Osteocyte (in vitro differentiated cells): ENCODE measurements around the gene ST14. TPM values are rescaled to one million over a fixed set of nuclear protein-coding genes. Genes with fewer than 3 reads are reported as not detected.
A peak's percentile ranks its signal among the peaks of the same experiment; 100 is the strongest.

ENCODE experiments used
- DNase-seq: peaks from one replicate; pipeline ENCODE4 v3.0.0; 2021; ENCODE audit warnings: mixed read lengths; ENCODE audit not compliant: unreplicated experiment; ENCODE audit errors: extremely low spot score
- H3K27ac Mint-ChIP-seq: one replicate; pipeline ENCODE4 v1.8.0; 2021; ENCODE audit warnings: mild to moderate bottlenecking, mixed read lengths; ENCODE audit not compliant: unreplicated experiment
- H3K27me3 Mint-ChIP-seq: one replicate; pipeline ENCODE4 v1.8.0; 2021; ENCODE audit warnings: mixed read lengths; ENCODE audit not compliant: unreplicated experiment
- H3K36me3 Mint-ChIP-seq: one replicate; pipeline ENCODE4 v1.8.0; 2021; ENCODE audit warnings: mixed read lengths; ENCODE audit not compliant: unreplicated experiment
- H3K4me1 Mint-ChIP-seq: one replicate; pipeline ENCODE4 v1.8.0; 2021; ENCODE audit warnings: mixed read lengths; ENCODE audit not compliant: unreplicated experiment
- H3K4me3 Mint-ChIP-seq: one replicate; pipeline ENCODE4 v1.8.0; 2021; ENCODE audit warnings: mild to moderate bottlenecking, moderate library complexity, mixed read lengths; ENCODE audit not compliant: unreplicated experiment
- H3K9me3 Mint-ChIP-seq: one replicate; pipeline ENCODE4 v1.8.0; 2021; ENCODE audit warnings: mixed read lengths; ENCODE audit not compliant: unreplicated experiment
- CTCF ChIP-seq: fragments of 200-600 bp; sonication (generic); IDR thresholded peaks from 2 replicates; pipeline ENCODE4 v1.5.0; 2021; ENCODE audit warnings: antibody characterized with exemption, mild to moderate bottlenecking, moderate library complexity
- total RNA-seq: library from RNA; stranded (reverse); gene quantifications from 2 replicates; pipeline ENCODE4 v1.2.1, GENCODE V29; 2021

ST14 gene
- total RNA-seq, 1 donor from 2014 or later, result not detected

- peaks cover 10% of the 10 kb centered on the region for H3K4me1 Mint-ChIP-seq
- DNase-seq, result peak; percentile 72
- peaks cover 19% of the 10 kb centered on the region for H3K27me3 Mint-ChIP-seq
- no peak for TF ChIP-seq CTCF
- H3K4me3 Mint-ChIP-seq, result no peak overlapping the region
- no peaks in the 10 kb centered on the region for H3K9me3 Mint-ChIP-seq
- no peaks in the 10 kb centered on the region for H3K36me3 Mint-ChIP-seq
- no peak overlapping the region for H3K27ac Mint-ChIP-seq
Measured at GRCh38 chr11:130216591-130217132, 57.1 kb downstream of the ST14 start.

GRCh38 chr11:130217133-130218031 is 57.8 kb downstream of the ST14 start:
- Mint-ChIP-seq H3K36me3 (no peaks in the 10 kb centered on the region), H3K27me3 (peaks cover 14% of the 10 kb centered on the region), H3K4me1 (peaks cover 10% of the 10 kb centered on the region), H3K4me3 (no peak overlapping the region), H3K27ac (no peak overlapping the region), H3K9me3 (no peaks in the 10 kb centered on the region)
- DNase-seq, result peak; percentile 62
- TF ChIP-seq CTCF, result no peak

- H3K36me3 Mint-ChIP-seq, result no peaks in the 10 kb centered on the region
- peaks cover 6% of the 10 kb centered on the region for H3K4me1 Mint-ChIP-seq
- no peak for TF ChIP-seq CTCF
- peak; percentile 63 for DNase-seq
- H3K27ac Mint-ChIP-seq, result no peak overlapping the region
- peaks cover 14% of the 10 kb centered on the region for H3K27me3 Mint-ChIP-seq
- H3K4me3 Mint-ChIP-seq, result no peak overlapping the region
- H3K9me3 Mint-ChIP-seq, result no peaks in the 10 kb centered on the region
Measured at GRCh38 chr11:130218501-130219070, 59.0 kb downstream of the ST14 start.

- Mint-ChIP-seq H3K4me3 (no peak overlapping the region), H3K4me1 (peaks cover 6% of the 10 kb centered on the region), H3K9me3 (no peaks in the 10 kb centered on the region), H3K36me3 (peaks cover 2% of the 10 kb centered on the region), H3K27me3 (peaks cover 14% of the 10 kb centered on the region), H3K27ac (no peak overlapping the region)
- peak; percentile 44 for DNase-seq
- no peak for TF ChIP-seq CTCF
Measured at GRCh38 chr11:130219148-130219547, 59.6 kb downstream of the ST14 start.
